Thyroid gland (tissue), 4 donors: ENCODE results near the gene NFIB. TPM values are rescaled to one million over a fixed set of nuclear protein-coding genes. Genes with fewer than 3 reads are reported as not detected.

Experiments
- DNase-seq, 2 donors: peaks; one replicate each; pipeline ENCODE4 v3.0.0-alpha.2; 2019
- H3K27ac ChIP-seq, 3 donors: fragments of 200-600 bp; sonication (generic); 1 replicate in 2 of 3; 2 replicates in 1 of 3; pipeline ENCODE4 v1.5.1; 2016 to 2019; ENCODE audit warnings: mild to moderate bottlenecking in 1 of 3, moderate library complexity in 1 of 3
- H3K27me3 ChIP-seq: fragments of 200-600 bp; sonication (generic); one replicate; pipeline ENCODE4 v1.5.1; 2019
- H3K36me3 ChIP-seq, 2 donors: fragments of 200-600 bp; sonication (generic); one replicate each; pipeline ENCODE4 v1.5.1; 2016 to 2019
- H3K4me1 ChIP-seq, 2 donors: fragments of 200-600 bp; sonication (generic); one replicate each; pipeline ENCODE4 v1.5.1; 2017 to 2019
- H3K4me3 ChIP-seq, 3 donors: fragments of 200-600 bp; sonication (generic); replicated peaks in 1 of 3; 1 replicate in 2 of 3; 2 replicates in 1 of 3; pipeline ENCODE4 v1.5.1; 2016; ENCODE audit warnings: mild to moderate bottlenecking in 1 of 3
- H3K9me3 ChIP-seq: fragments of 200-600 bp; sonication (generic); one replicate; pipeline ENCODE4 v1.5.1; 2017
- POLR2A ChIP-seq, 2 donors: fragments of 450-650 bp; IDR thresholded peaks; one replicate each; pipeline ENCODE4 v1.6.1; 2017; ENCODE audit warnings: antibody characterized with exemption in 2 of 2, mild to moderate bottlenecking in 2 of 2, moderate library complexity in 1 of 2
- WGBS, 2 donors: methylation state at CpG; one replicate each; pipeline ENCODE4 v1.1.5; 2017; 5-methylcytosine and 5-hydroxymethylcytosine counted together
- intact Hi-C: fragments of 100-400 bp; cut with DNase I; formaldehyde crosslinking; loops from one replicate; pipeline ENCODE4 v1.15.1; 2023
- total RNA-seq, 4 donors: library from RNA; depleted of rRNA; stranded (reverse); fragments of >200 nt; gene quantifications; one replicate each; pipeline ENCODE4 v1.2.3, GENCODE V29; 2016
- TF ChIP-seq, protein P1 (sequence below), 6 experiments: fragments of 200-600 bp in 3 of 6; fragments of 450-650 bp in 3 of 6; sonication (generic) in 3 of 6; IDR thresholded peaks; one replicate each; pipeline ENCODE4 v1.5.1; 2016 to 2019; ENCODE audit warnings: antibody characterized with exemption in 6 of 6, mild to moderate bottlenecking in 2 of 6, inconsistent platforms in 1 of 6, moderate library complexity in 1 of 6

The NFIB gene
- total RNA-seq, 4 donors from 2014 or later, result 57.9 to 144 (median 125) TPM

DNA sequence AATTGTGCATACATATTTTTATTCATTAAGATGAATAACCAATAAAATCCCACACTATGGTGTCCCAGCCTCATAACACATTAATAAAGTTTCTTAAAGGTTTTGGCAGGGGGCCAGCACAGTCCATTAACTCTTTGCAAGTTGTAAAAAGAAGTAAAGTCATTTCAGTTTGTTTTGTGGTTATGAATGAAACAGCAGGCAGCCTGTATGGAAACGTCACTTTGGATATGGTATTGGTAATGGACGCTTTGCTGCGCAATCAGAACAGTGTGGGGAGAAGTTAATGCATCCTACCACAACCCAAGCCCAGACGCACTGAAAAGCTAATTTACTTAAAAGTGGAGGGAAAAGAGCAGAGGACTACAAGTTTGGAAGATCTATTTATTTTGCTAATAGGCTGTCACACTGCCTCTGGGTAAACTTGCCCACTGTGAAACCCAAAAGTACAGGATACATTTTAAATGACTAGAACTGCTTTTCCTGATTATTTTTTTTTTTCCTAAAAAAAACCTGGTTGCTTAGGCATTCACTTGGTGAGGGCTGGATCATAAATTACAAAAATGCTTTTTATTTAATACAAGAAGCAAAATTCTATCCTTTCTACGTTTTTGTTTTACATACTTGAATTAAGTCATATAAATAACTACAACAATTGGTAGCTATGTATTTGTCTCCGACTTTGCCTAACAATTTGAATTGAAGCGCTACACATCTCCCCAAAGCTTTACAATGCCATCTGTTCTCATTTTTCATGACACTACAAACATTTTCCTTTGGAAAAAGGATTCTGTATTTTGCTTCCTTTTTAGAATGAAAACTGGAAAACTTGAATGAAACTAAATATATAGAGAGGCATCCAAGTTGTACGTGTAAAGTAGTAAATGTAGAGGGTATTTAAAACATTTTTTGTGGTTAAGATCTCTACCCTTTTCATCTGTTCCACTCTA, 104.3 kb downstream of the NFIB start:
- 84 to 87% methylated on average over 8 of the region's 8 CpGs for WGBS, 2 donors
- H3K4me3 ChIP-seq, result no peak overlapping the region
- no peak overlapping the region for H3K27ac ChIP-seq
- TF ChIP-seq, protein P1, sequence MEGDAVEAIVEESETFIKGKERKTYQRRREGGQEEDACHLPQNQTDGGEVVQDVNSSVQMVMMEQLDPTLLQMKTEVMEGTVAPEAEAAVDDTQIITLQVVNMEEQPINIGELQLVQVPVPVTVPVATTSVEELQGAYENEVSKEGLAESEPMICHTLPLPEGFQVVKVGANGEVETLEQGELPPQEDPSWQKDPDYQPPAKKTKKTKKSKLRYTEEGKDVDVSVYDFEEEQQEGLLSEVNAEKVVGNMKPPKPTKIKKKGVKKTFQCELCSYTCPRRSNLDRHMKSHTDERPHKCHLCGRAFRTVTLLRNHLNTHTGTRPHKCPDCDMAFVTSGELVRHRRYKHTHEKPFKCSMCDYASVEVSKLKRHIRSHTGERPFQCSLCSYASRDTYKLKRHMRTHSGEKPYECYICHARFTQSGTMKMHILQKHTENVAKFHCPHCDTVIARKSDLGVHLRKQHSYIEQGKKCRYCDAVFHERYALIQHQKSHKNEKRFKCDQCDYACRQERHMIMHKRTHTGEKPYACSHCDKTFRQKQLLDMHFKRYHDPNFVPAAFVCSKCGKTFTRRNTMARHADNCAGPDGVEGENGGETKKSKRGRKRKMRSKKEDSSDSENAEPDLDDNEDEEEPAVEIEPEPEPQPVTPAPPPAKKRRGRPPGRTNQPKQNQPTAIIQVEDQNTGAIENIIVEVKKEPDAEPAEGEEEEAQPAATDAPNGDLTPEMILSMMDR (IDR thresholded peaks at IDR 0.05), result no peak
- no peak for TF ChIP-seq POLR2A (IDR thresholded peaks at IDR 0.05)
- H3K4me1 ChIP-seq, result peaks cover 20% of the 10 kb centered on the region in 2 donors
- DNase-seq, result no peak
- H3K9me3 ChIP-seq, result no peaks in the 10 kb centered on the region
- intact Hi-C loops, result no loop called here
- no peaks in the 10 kb centered on the region for H3K36me3 ChIP-seq
- H3K27me3 ChIP-seq, result no peaks in the 10 kb centered on the region

DNA sequence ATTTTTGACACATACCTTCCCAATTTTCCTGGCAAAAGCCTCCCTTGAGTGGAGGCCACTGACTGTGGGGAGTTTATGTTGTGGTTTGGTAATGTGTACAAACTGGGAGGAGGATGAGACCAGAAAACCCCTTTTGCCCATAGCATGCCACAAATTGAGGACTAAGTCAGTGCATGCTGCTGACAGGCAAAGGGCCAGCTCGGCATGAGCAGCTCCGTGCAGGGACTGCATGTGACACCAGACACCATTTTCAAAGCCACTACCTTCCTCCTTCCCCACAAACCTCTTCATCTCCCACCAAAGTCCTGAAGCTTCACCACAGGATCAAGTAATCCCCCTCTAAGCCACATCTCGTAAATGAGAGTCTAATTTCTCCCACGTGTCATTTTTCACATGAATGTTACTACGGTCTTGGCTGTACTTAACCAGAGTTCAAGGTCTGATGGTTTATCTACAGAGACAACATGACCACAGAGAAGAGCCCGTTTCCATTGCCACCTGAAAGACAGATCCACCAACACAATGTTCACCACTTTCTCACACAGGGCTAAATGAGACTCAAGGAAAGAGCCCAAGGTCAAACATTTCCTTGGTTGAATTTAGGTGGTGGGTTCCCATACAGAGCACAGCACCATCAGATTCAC, 106.5 kb downstream of the NFIB start:
- H3K4me1 ChIP-seq, result peaks cover 28 to 30% of the 10 kb centered on the region in 2 donors
- TF ChIP-seq POLR2A (IDR thresholded peaks at IDR 0.05), result no peak
- TF ChIP-seq, protein P1 (IDR thresholded peaks at IDR 0.05), result no peak
- DNase-seq, result no peak
- H3K4me3 ChIP-seq, result no peak overlapping the region
- 84 to 91% methylated on average over 6 of the region's 6 CpGs for WGBS, 2 donors
- no peaks in the 10 kb centered on the region for H3K9me3 ChIP-seq
- no peaks in the 10 kb centered on the region for H3K27me3 ChIP-seq
- intact Hi-C loops, result no loop called here
- H3K27ac ChIP-seq, result no peak overlapping the region
- no peaks in the 10 kb centered on the region for H3K36me3 ChIP-seq

DNA sequence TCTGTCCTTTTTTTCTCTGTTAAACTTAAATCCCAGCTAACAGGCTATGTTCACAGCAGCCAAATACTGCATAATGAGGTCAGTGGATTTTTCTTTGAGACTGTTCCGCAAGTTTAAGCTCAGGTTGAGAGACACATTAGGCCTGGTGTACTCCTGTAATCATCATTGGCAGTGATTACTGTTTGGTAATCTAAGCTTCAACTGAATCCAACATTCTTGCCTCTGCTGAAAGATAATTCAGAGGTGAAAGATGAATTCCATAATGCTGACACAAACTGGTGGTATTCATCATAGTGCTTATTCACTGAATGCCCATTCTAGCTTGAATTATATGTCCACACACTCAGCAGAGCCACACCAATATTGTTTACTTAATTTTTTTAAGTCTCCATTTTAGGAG, 108.5 kb downstream of the NFIB start:
- H3K9me3 ChIP-seq, result no peaks in the 10 kb centered on the region
- no peaks in the 10 kb centered on the region for H3K36me3 ChIP-seq
- H3K27me3 ChIP-seq, result no peaks in the 10 kb centered on the region
- peaks cover 27 to 33% of the 10 kb centered on the region in 2 donors for H3K4me1 ChIP-seq
- H3K4me3 ChIP-seq, result no peak overlapping the region
- peak overlapping the region in 2 of 3 donors; percentile 18 to 61 for H3K27ac ChIP-seq
- 64 to 86% methylated on average over 1 of the region's 1 CpG for WGBS, 2 donors
- intact Hi-C loops, result no loop called here
- no peak for TF ChIP-seq POLR2A (IDR thresholded peaks at IDR 0.05)
- TF ChIP-seq, protein P1 (IDR thresholded peaks at IDR 0.05), result no peak
- DNase-seq, result no peak

DNA sequence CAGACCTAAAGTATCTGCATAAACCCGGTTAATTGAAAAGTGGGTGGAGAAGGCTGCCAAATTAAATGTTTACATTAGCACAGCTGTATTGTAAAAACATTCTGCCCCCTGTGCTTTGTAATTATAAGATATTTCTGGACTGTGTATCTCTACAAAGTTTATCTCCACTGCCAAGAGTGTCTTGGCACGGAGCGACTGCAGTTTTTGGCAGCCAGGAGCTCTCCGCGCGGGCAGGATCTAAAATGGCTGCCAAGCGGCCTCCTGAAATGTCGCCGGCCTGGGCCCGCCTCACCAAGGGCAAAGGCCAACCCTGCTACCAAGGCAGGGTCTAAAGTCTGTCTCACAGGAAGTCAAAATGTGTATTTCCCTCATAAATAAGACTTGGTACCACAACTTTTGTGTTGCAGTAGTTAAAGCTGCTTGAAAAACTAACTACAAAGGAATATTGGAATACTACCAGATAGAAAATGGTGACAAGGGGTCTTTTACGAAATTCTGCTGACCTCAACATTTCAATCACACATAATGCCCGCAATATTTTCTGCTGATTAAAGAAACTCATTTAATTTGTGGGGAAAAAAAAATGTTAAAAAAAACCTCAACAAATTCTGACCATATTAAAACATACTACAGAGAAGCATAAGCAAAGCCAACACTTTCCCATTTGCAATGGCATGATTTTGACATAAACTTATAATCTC, 110.4 kb downstream of the NFIB start:
- intact Hi-C loops, result no loop called here
- TF ChIP-seq, protein P1 (IDR thresholded peaks at IDR 0.05), result no peak
- TF ChIP-seq POLR2A (IDR thresholded peaks at IDR 0.05), result no peak
- peak; percentile 71 to 82 for DNase-seq
- H3K4me3 ChIP-seq, result peak overlapping the region in 1 of 3 donors; percentile 9
- no peaks in the 10 kb centered on the region for H3K9me3 ChIP-seq
- H3K27me3 ChIP-seq, result no peaks in the 10 kb centered on the region
- peaks cover 43 to 45% of the 10 kb centered on the region in 2 donors for H3K4me1 ChIP-seq
- WGBS, 2 donors, result 21 to 29% methylated on average over 12 of the region's 12 CpGs
- H3K27ac ChIP-seq, result peak overlapping the region; percentile 61 to 72 (median 64)
- H3K36me3 ChIP-seq, result no peaks in the 10 kb centered on the region
